ENCODE measurements around the gene TMTC2. TPM values are rescaled to one million over a fixed set of nuclear protein-coding genes. Genes with fewer than 3 reads are reported as not detected.

Gene TMTC2
- total and polyA plus RNA-seq, 10 of the 15 experiments (the other 5 are each of a cell fraction or from before 2014, with no cell fraction given) = 0.14 to 9.7 (median 1.2) TPM

DNA sequence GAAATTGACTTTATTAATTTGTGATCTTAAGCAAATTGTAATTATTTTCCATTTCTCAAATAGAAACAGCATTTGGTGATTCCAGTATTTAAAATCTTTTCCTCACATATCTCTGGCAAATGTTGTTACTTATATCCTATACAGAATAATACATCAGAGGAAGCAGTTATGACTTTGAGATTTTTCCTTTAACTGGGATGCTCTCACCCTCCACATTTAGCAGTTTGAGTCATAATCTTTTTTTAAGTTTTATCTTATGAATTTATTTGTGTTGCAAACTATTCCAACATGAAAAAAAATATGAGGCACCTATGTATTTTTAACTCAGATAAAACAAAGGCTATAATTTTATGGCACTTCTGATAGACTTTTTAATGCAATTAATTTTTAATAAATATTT is 311.8 kb downstream of the TMTC2 start:
- ChIA-PET SMC1A (ENCODE audit: uncharacterized antibody, unreplicated experiment) (no interaction called here), RAD21 (ENCODE audit: unreplicated experiment) (interaction anchor here (1.2 kb wide), 1 partner anchor 314 kb away, joined by 3 read pairs; no protein-coding TSS in a partner anchor), CTCF (no interaction called here), POLR2A (no interaction called here)
- TF ChIP-seq TAF1 (IDR thresholded peaks at IDR 0.05; ENCODE audit: borderline replicate concordance, low read depth, low read length) = no peak
- TF ChIP-seq ZNF217 (IDR thresholded peaks at IDR 0.05) = no peak
- no peak for TF ChIP-seq NFYA (IDR thresholded peaks at IDR 0.05; ENCODE audit: borderline replicate concordance, low read depth, low read length)
- no peak for TF ChIP-seq SUPT20H (IDR thresholded peaks at IDR 0.05; ENCODE audit: borderline replicate concordance, control insufficient read depth, low read depth, low read length)
- no peak for TF ChIP-seq MEF2B (IDR thresholded peaks at IDR 0.05; ENCODE audit: partially characterized antibody, poor library complexity, severe bottlenecking)
- no peak for TF ChIP-seq HDGF (IDR thresholded peaks at IDR 0.05)
- no peak for TF ChIP-seq CREB1 (IDR thresholded peaks at IDR 0.05; ENCODE audit: low read depth)
- no peak for TF ChIP-seq SREBF2 (IDR thresholded peaks at IDR 0.05; ENCODE audit: low read length)
- TF ChIP-seq STAT1 (conservative IDR thresholded peaks at IDR 0.05) = no peak
- no peak for TF ChIP-seq YY1 (IDR thresholded peaks at IDR 0.05; ENCODE audit: low read depth, low read length)
- no peak for TF ChIP-seq SMARCA5 (IDR thresholded peaks at IDR 0.05)
- TF ChIP-seq RFX5 (IDR thresholded peaks at IDR 0.05; ENCODE audit: low read depth, low read length) = no peak
- TF ChIP-seq, protein P1, sequence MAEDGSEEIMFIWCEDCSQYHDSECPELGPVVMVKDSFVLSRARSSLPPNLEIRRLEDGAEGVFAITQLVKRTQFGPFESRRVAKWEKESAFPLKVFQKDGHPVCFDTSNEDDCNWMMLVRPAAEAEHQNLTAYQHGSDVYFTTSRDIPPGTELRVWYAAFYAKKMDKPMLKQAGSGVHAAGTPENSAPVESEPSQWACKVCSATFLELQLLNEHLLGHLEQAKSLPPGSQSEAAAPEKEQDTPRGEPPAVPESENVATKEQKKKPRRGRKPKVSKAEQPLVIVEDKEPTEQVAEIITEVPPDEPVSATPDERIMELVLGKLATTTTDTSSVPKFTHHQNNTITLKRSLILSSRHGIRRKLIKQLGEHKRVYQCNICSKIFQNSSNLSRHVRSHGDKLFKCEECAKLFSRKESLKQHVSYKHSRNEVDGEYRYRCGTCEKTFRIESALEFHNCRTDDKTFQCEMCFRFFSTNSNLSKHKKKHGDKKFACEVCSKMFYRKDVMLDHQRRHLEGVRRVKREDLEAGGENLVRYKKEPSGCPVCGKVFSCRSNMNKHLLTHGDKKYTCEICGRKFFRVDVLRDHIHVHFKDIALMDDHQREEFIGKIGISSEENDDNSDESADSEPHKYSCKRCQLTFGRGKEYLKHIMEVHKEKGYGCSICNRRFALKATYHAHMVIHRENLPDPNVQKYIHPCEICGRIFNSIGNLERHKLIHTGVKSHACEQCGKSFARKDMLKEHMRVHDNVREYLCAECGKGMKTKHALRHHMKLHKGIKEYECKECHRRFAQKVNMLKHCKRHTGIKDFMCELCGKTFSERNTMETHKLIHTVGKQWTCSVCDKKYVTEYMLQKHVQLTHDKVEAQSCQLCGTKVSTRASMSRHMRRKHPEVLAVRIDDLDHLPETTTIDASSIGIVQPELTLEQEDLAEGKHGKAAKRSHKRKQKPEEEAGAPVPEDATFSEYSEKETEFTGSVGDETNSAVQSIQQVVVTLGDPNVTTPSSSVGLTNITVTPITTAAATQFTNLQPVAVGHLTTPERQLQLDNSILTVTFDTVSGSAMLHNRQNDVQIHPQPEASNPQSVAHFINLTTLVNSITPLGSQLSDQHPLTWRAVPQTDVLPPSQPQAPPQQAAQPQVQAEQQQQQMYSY (CRISPR knock-in tag; IDR thresholded peaks at IDR 0.05) = no peak
- TF ChIP-seq CBX5 (IDR thresholded peaks at IDR 0.05; ENCODE audit: low read depth) = no peak
- TF ChIP-seq ZZZ3 (IDR thresholded peaks at IDR 0.05; ENCODE audit: control insufficient read depth, insufficient read length, low read depth) = no peak
- no peak for TF ChIP-seq SP1 (IDR thresholded peaks at IDR 0.05; ENCODE audit: low read depth, low read length)
- TF ChIP-seq, protein P2, sequence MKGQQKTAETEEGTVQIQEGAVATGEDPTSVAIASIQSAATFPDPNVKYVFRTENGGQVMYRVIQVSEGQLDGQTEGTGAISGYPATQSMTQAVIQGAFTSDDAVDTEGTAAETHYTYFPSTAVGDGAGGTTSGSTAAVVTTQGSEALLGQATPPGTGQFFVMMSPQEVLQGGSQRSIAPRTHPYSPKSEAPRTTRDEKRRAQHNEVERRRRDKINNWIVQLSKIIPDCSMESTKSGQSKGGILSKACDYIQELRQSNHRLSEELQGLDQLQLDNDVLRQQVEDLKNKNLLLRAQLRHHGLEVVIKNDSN (IDR thresholded peaks at IDR 0.05; ENCODE audit: borderline replicate concordance, extremely low read length, insufficient read depth, low read depth, low read length) = no peak
- BruUV-seq (replicated peaks) = no TSS peak
- Histone ChIP-seq H3K79me2 (ENCODE audit: control insufficient read depth, insufficient read depth, low read length) (no peaks in the 10 kb centered on the region), H3K4me3 (no peak overlapping the region), H2AFZ (ENCODE audit: control insufficient read depth, low read depth, low read length) (no peak overlapping the region), H3K27me3 (replicated peaks in 1 of 2; ENCODE audit: control insufficient read depth in 2 of 2, insufficient read depth in 2 of 2, low read length in 1 of 2) (no peaks in the 10 kb centered on the region), H3K9ac (ENCODE audit: control insufficient read depth, insufficient read depth, low read length) (no peak overlapping the region), H4K20me1 (ENCODE audit: control insufficient read depth, insufficient read depth) (no peaks in the 10 kb centered on the region), H3K9me3 (replicated peaks; ENCODE audit: control insufficient read depth, insufficient read depth, low read length) (no peaks in the 10 kb centered on the region), H3K27ac (ENCODE audit: control insufficient read depth, insufficient read depth) (no peak overlapping the region), H3K36me3 (ENCODE audit: control insufficient read depth in 2 of 2, insufficient read depth in 2 of 2, low read length in 1 of 2) (no peaks in the 10 kb centered on the region), H3K4me1 (ENCODE audit: control insufficient read depth, insufficient read depth, low read length) (no peaks in the 10 kb centered on the region), H3K4me2 (ENCODE audit: control insufficient read depth, insufficient read depth) (no peak overlapping the region)
- no peak for ATAC-seq
- intact Hi-C loops (cut with micrococcal nuclease; ENCODE audit: unreplicated experiment) = no loop called here
- no peak for FAIRE-seq
- DNase-seq (ENCODE audit: low read depth, low spot score) = no peak
- in situ Hi-C loops (cut with MboI) = no loop called here

Measured in GM12878 (cell line).